ENCODE data around the gene GUCY2D. TPM values are rescaled to one million over a fixed set of nuclear protein-coding genes. Genes with fewer than 3 reads are reported as not detected.
A peak's percentile ranks its signal among the peaks of the same experiment; 100 is the strongest.

Gene GUCY2D
- total RNA-seq, 3 donors from 2014 or later: 0.26 TPM; not detected in 2

GRCh38 chr17:8039611-8040168 lies 37.3 kb downstream of the GUCY2D start:
- Histone ChIP-seq H3K4me3 (no peak overlapping the region), H3K9me3 (no peaks in the 10 kb centered on the region), H3K4me1 (ENCODE audit: low read depth) (peaks cover 4% of the 10 kb centered on the region), H3K36me3 (ENCODE audit: low read depth) (no peaks in the 10 kb centered on the region)
- intact Hi-C loops (cut with DNase I, micrococcal nuclease): no loop called here
- ATAC-seq: no peak
- no peak for TF ChIP-seq CTCF (IDR thresholded peaks at IDR 0.05)
- DNase-seq: no peak

- TF ChIP-seq CTCF (IDR thresholded peaks at IDR 0.05): no peak
- intact Hi-C loops (cut with DNase I, micrococcal nuclease): no loop called here
- Histone ChIP-seq H3K4me3 (no peak overlapping the region), H3K36me3 (ENCODE audit: low read depth) (no peaks in the 10 kb centered on the region), H3K4me1 (ENCODE audit: low read depth) (peaks cover 4% of the 10 kb centered on the region), H3K9me3 (no peaks in the 10 kb centered on the region)
- peak; percentile 54 for ATAC-seq
- peak in 1 of 3 donors; percentile 52 for DNase-seq
These were observed 39.0 kb downstream of the GUCY2D start for GRCh38 chr17:8041249-8041928.

- intact Hi-C loops (cut with DNase I, micrococcal nuclease): no loop called here
- Histone ChIP-seq H3K4me3 (no peak overlapping the region), H3K36me3 (ENCODE audit: low read depth) (no peaks in the 10 kb centered on the region), H3K4me1 (ENCODE audit: low read depth) (peaks cover 4% of the 10 kb centered on the region), H3K9me3 (no peaks in the 10 kb centered on the region)
- no peak for ATAC-seq
- no peak for TF ChIP-seq CTCF (IDR thresholded peaks at IDR 0.05)
- DNase-seq: no peak
These were observed 39.6 kb downstream of the GUCY2D start for GRCh38 chr17:8041979-8042378.

GRCh38 chr17:8044819-8045810 lies 42.7 kb downstream of the GUCY2D start:
- Histone ChIP-seq H3K36me3 (ENCODE audit: low read depth) (no peaks in the 10 kb centered on the region), H3K4me1 (ENCODE audit: low read depth) (no peaks in the 10 kb centered on the region), H3K4me3 (no peak overlapping the region), H3K9me3 (no peaks in the 10 kb centered on the region)
- TF ChIP-seq CTCF (IDR thresholded peaks at IDR 0.05): no peak
- ATAC-seq (no peak), DNase-seq (no peak)
- intact Hi-C loops (cut with DNase I, micrococcal nuclease): no loop called here

- no peaks in the 10 kb centered on the region for H3K9me3 ChIP-seq
- H3K4me1 ChIP-seq (ENCODE audit: low read depth): no peaks in the 10 kb centered on the region
- no peak for TF ChIP-seq CTCF (IDR thresholded peaks at IDR 0.05)
- no peaks in the 10 kb centered on the region for H3K36me3 ChIP-seq (ENCODE audit: low read depth)
- DNase-seq (no peak), ATAC-seq (no peak)
- H3K4me3 ChIP-seq: no peak overlapping the region
- intact Hi-C loops (cut with DNase I, micrococcal nuclease): no loop called here
These were observed 44.0 kb downstream of the GUCY2D start for GRCh38 chr17:8046306-8046928.

All from mucosa of descending colon (tissue), 3 donors.